KMS-11 (cell line): ENCODE data around the gene LSR.

Source experiments
- H2AFZ ChIP-seq: fragments of 200-600 bp; sonication (generic); 2 replicates; pipeline ENCODE4 v1.6.1; 2016; ENCODE audit warnings: antibody characterized with exemption, mixed run types, low read depth
- H3K27ac ChIP-seq: fragments of 200-600 bp; sonication (generic); 2 replicates; pipeline ENCODE4 v1.6.1; 2016; ENCODE audit warnings: mild to moderate bottlenecking, mixed run types
- H3K27me3 ChIP-seq: fragments of 200-600 bp; sonication (generic); 2 replicates; pipeline ENCODE4 v1.6.1; 2017; ENCODE audit warnings: mild to moderate bottlenecking, low read depth, mixed run types, moderate library complexity; ENCODE audit not compliant: insufficient read depth
- H3K36me3 ChIP-seq: fragments of 200-600 bp; sonication (generic); 2 replicates; pipeline ENCODE4 v1.6.1; 2017; ENCODE audit warnings: mild to moderate bottlenecking, mixed run types; ENCODE audit not compliant: insufficient read depth
- H3K4me1 ChIP-seq: fragments of 200-600 bp; sonication (generic); 2 replicates; pipeline ENCODE4 v1.6.1; 2016; ENCODE audit warnings: mild to moderate bottlenecking, low read depth, mixed run types; ENCODE audit not compliant: poor library complexity, severe bottlenecking
- H3K4me2 ChIP-seq: fragments of 200-600 bp; sonication (generic); 2 replicates; pipeline ENCODE4 v1.7.0; 2016; ENCODE audit warnings: mild to moderate bottlenecking, mixed run types
- H3K4me3 ChIP-seq: fragments of 200-600 bp; sonication (generic); IDR thresholded peaks from 2 replicates; pipeline ENCODE4 v1.6.1; 2017; ENCODE audit warnings: low read depth, low read length, mixed read lengths; ENCODE audit not compliant: insufficient read depth
- H3K79me2 ChIP-seq: fragments of 200-600 bp; sonication (generic); 2 replicates; pipeline ENCODE4 v1.6.1; 2016; ENCODE audit warnings: low read depth, mixed run types; ENCODE audit not compliant: insufficient read depth
- H3K9ac ChIP-seq: fragments of 200-600 bp; sonication (generic); 2 replicates; pipeline ENCODE4 v1.6.1; 2016; ENCODE audit warnings: mild to moderate bottlenecking, mixed run types
- H4K20me1 ChIP-seq: fragments of 200-600 bp; sonication (generic); 2 replicates; pipeline ENCODE4 v1.6.1; 2016; ENCODE audit warnings: mild to moderate bottlenecking, mixed run types; ENCODE audit not compliant: insufficient read depth
- CTCF ChIP-seq: fragments of 200-600 bp; sonication (generic); conservative IDR thresholded peaks from 2 replicates; pipeline ENCODE4 v1.6.1; 2017; ENCODE audit warnings: low read depth, mild to moderate bottlenecking, antibody characterized with exemption, low read length, moderate library complexity, mixed read lengths

LSR gene

GRCh38 chr19:35249848-35250711 is 1.3 kb downstream of the LSR start:
- Histone ChIP-seq H4K20me1 (no peaks in the 10 kb centered on the region), H3K36me3 (no peaks in the 10 kb centered on the region), H3K27ac (no peak overlapping the region), H2AFZ (no peak overlapping the region), H3K27me3 (peaks cover 5% of the 10 kb centered on the region), H3K79me2 (no peaks in the 10 kb centered on the region), H3K4me3 (no peak overlapping the region), H3K9ac (no peak overlapping the region), H3K4me1 (peaks cover 8% of the 10 kb centered on the region), H3K4me2 (no peak overlapping the region)
- TF ChIP-seq CTCF = no peak

GRCh38 chr19:35251456-35251855 is 2.7 kb downstream of the LSR start:
- H3K79me2 ChIP-seq = no peaks in the 10 kb centered on the region
- no peaks in the 10 kb centered on the region for H4K20me1 ChIP-seq
- H3K27me3 ChIP-seq = peaks cover 4% of the 10 kb centered on the region
- no peak overlapping the region for H2AFZ ChIP-seq
- H3K4me3 ChIP-seq = no peak overlapping the region
- no peak overlapping the region for H3K9ac ChIP-seq
- H3K4me2 ChIP-seq = no peak overlapping the region
- peaks cover 8% of the 10 kb centered on the region for H3K4me1 ChIP-seq
- no peak for TF ChIP-seq CTCF
- H3K36me3 ChIP-seq = no peaks in the 10 kb centered on the region
- no peak overlapping the region for H3K27ac ChIP-seq

- no peak overlapping the region for H2AFZ ChIP-seq
- H3K36me3 ChIP-seq = no peaks in the 10 kb centered on the region
- H3K4me3 ChIP-seq = no peak overlapping the region
- no peak overlapping the region for H3K9ac ChIP-seq
- no peaks in the 10 kb centered on the region for H4K20me1 ChIP-seq
- no peak for TF ChIP-seq CTCF
- no peak overlapping the region for H3K27ac ChIP-seq
- H3K4me2 ChIP-seq = no peak overlapping the region
- no peaks in the 10 kb centered on the region for H3K4me1 ChIP-seq
- H3K27me3 ChIP-seq = no peaks in the 10 kb centered on the region
- H3K79me2 ChIP-seq = no peaks in the 10 kb centered on the region
These were observed 4.8 kb downstream of the LSR start for GRCh38 chr19:35253316-35254286.

- Histone ChIP-seq H4K20me1 (no peaks in the 10 kb centered on the region), H3K27ac (no peak overlapping the region), H3K4me3 (no peak overlapping the region), H3K36me3 (no peaks in the 10 kb centered on the region), H3K9ac (no peak overlapping the region), H3K4me2 (no peak overlapping the region), H3K4me1 (no peaks in the 10 kb centered on the region), H2AFZ (no peak overlapping the region), H3K79me2 (no peaks in the 10 kb centered on the region), H3K27me3 (no peaks in the 10 kb centered on the region)
- no peak for TF ChIP-seq CTCF
These were observed 5.8 kb downstream of the LSR start for GRCh38 chr19:35254341-35255297.
